Liver (tissue), 9 donors: ENCODE results near the gene SMIM5. TPM values are rescaled to one million over a fixed set of nuclear protein-coding genes. Genes with fewer than 3 reads are reported as not detected.

Experiments used
- DNase-seq: peaks from one replicate; pipeline ENCODE4 v3.0.0-alpha.2; 2017; ENCODE audit warnings: low spot score
- H3K27ac ChIP-seq, 2 donors: one replicate each; pipeline ENCODE4 v1.7.0; 2013; ENCODE audit warnings: inconsistent platforms in 2 of 2, low read length in 2 of 2, control low read depth in 1 of 2, low read depth in 1 of 2, mild to moderate bottlenecking in 1 of 2
- H3K27me3 ChIP-seq, 4 donors: one replicate each; pipeline versions ENCODE4 v1.6.1 to v1.7.0; 2013; ENCODE audit warnings: low read length in 3 of 4, inconsistent platforms in 1 of 4, mild to moderate bottlenecking in 1 of 4, moderate library complexity in 1 of 4; ENCODE audit not compliant: control insufficient read depth in 4 of 4, insufficient read depth in 4 of 4
- H3K36me3 ChIP-seq, 4 donors: one replicate each; pipeline versions ENCODE4 v1.6.1 to v1.7.0; 2013; ENCODE audit warnings: low read length in 3 of 4, mild to moderate bottlenecking in 3 of 4, low read depth in 1 of 4, moderate library complexity in 1 of 4; ENCODE audit not compliant: control insufficient read depth in 4 of 4, insufficient read depth in 3 of 4
- H3K4me1 ChIP-seq, 4 donors: one replicate each; pipeline versions ENCODE4 v1.6.1 to v1.7.0; 2013; ENCODE audit warnings: low read length in 3 of 4, mild to moderate bottlenecking in 3 of 4, moderate library complexity in 1 of 4; ENCODE audit not compliant: control insufficient read depth in 4 of 4, insufficient read depth in 4 of 4
- H3K4me3 ChIP-seq, 3 donors: one replicate each; pipeline versions ENCODE4 v1.6.1 to v1.7.0; 2013; ENCODE audit warnings: low read length in 3 of 3, control low read depth in 1 of 3, low read depth in 1 of 3, mild to moderate bottlenecking in 1 of 3
- H3K9ac ChIP-seq, 2 donors: one replicate each; pipeline ENCODE4 v1.7.0; 2013; ENCODE audit warnings: low read length in 2 of 2, mild to moderate bottlenecking in 2 of 2, moderate library complexity in 2 of 2, control low read depth in 1 of 2, low read depth in 1 of 2
- H3K9me3 ChIP-seq, 4 donors: one replicate each; pipeline versions ENCODE4 v1.6.1 to v1.7.0; 2013; ENCODE audit warnings: low read length in 3 of 4; ENCODE audit not compliant: control insufficient read depth in 4 of 4
- ATF3 ChIP-seq: IDR thresholded peaks from 2 replicates; pipeline ENCODE4 v1.6.1; 2016; ENCODE audit warnings: antibody characterized with exemption
- CTCF ChIP-seq: fragments of 150-350 bp; IDR thresholded peaks from 2 replicates; pipeline ENCODE4 v1.5.1; 2017; ENCODE audit warnings: improper control_type of control experiment, low read depth, low read length; ENCODE audit not compliant: missing input control
- EGR1 ChIP-seq, 2 donors: IDR thresholded peaks; 2 replicates each; pipeline ENCODE4 v1.6.1; 2016 to 2018; ENCODE audit warnings: antibody characterized with exemption in 2 of 2, low read depth in 2 of 2
- FOXA1 ChIP-seq: IDR thresholded peaks from 2 replicates; pipeline ENCODE4 v1.6.1; 2016; ENCODE audit warnings: antibody characterized with exemption
- FOXA2 ChIP-seq: IDR thresholded peaks from 2 replicates; pipeline ENCODE4 v1.6.1; 2016; ENCODE audit warnings: antibody characterized with exemption
- GABPA ChIP-seq, 2 donors: IDR thresholded peaks in 1 of 2; conservative IDR thresholded peaks in 1 of 2; 2 replicates each; pipeline ENCODE4 v1.6.1; 2016; ENCODE audit warnings: antibody characterized with exemption in 2 of 2, mild to moderate bottlenecking in 1 of 2, moderate library complexity in 1 of 2
- HNF4A ChIP-seq, 2 donors: conservative IDR thresholded peaks; 2 replicates each; pipeline ENCODE4 v1.6.1; 2016; ENCODE audit warnings: antibody characterized with exemption in 2 of 2, mild to moderate bottlenecking in 2 of 2
- HNF4G ChIP-seq: IDR thresholded peaks from 2 replicates; pipeline ENCODE4 v1.6.1; 2016; ENCODE audit warnings: antibody characterized with exemption
- JUND ChIP-seq, 2 donors: IDR thresholded peaks; 2 replicates each; pipeline ENCODE4 v1.6.1; 2016; ENCODE audit warnings: antibody characterized with exemption in 2 of 2
- MAX ChIP-seq: IDR thresholded peaks from 2 replicates; pipeline ENCODE4 v1.6.1; 2016; ENCODE audit warnings: antibody characterized with exemption
- NR2F2 ChIP-seq: IDR thresholded peaks from 2 replicates; pipeline ENCODE4 v1.6.1; 2016; ENCODE audit warnings: antibody characterized with exemption
- RAD21 ChIP-seq, 2 donors: IDR thresholded peaks; 2 replicates each; pipeline ENCODE4 v1.6.1; 2016; ENCODE audit warnings: antibody characterized with exemption in 2 of 2, mild to moderate bottlenecking in 2 of 2
- REST ChIP-seq: IDR thresholded peaks from 2 replicates; pipeline ENCODE4 v1.6.1; 2016; ENCODE audit warnings: antibody characterized with exemption, mild to moderate bottlenecking
- RXRA ChIP-seq, 2 donors: IDR thresholded peaks; 2 replicates each; pipeline ENCODE4 v1.6.1; 2017 to 2018; ENCODE audit warnings: antibody characterized with exemption in 2 of 2, mild to moderate bottlenecking in 1 of 2
- SP1 ChIP-seq: IDR thresholded peaks from 2 replicates; pipeline ENCODE4 v1.6.1; 2018; ENCODE audit warnings: antibody characterized with exemption, mild to moderate bottlenecking
- TAF1 ChIP-seq: conservative IDR thresholded peaks from 2 replicates; pipeline ENCODE4 v1.6.1; 2016; ENCODE audit warnings: antibody characterized with exemption, mild to moderate bottlenecking
- YY1 ChIP-seq: IDR thresholded peaks from 2 replicates; pipeline ENCODE4 v1.6.1; 2016; ENCODE audit warnings: antibody characterized with exemption, mild to moderate bottlenecking
- ZBTB33 ChIP-seq: IDR thresholded peaks from 2 replicates; pipeline ENCODE4 v1.6.1; 2016; ENCODE audit warnings: antibody characterized with exemption
- WGBS: extraction: QIAGEN DNeasy Blood & Tissue Kit; methylation state at CpG from one replicate; pipeline ENCODE4 v1.1.7; 2013; 5-methylcytosine and 5-hydroxymethylcytosine counted together
- polyA plus RNA-seq, 2 donors: library from polyadenylated mRNA; stranded (reverse) in 1 of 2; unstranded in 1 of 2; fragments of 200-250 nt in 1 of 2; fragments of >200 nt in 1 of 2; fragmentation: Nextera tagmentation in 1 of 2; extraction: Ambion mirVana in 1 of 2; gene quantifications; one replicate each; pipeline versions ENCODE4 v1.2.1 to v1.2.3, GENCODE V29; 2013 to 2015
- total RNA-seq, 2 donors: library from RNA; depleted of rRNA; stranded (reverse); fragments of >200 nt; gene quantifications; one replicate each; pipeline ENCODE4 v1.2.3, GENCODE V29; 2014
- donor health status: healthy.
- donor health status: healthy.
- donor health status: healthy.
- donor health status: healthy.
- donor health status: healthy.

Gene SMIM5
- total and polyA plus RNA-seq, 4 donors: 0.10 to 54.9 (median 0.18) TPM

GRCh38 chr17:75661531-75661930, 28.3 kb downstream of the SMIM5 start:
- Histone ChIP-seq H3K9ac (no peak overlapping the region), H3K27ac (no peak overlapping the region), H3K9me3 (no peaks in the 10 kb centered on the region), H3K4me3 (no peak overlapping the region), H3K36me3 (peaks cover 8 to 43% (median 28%) of the 10 kb centered on the region in 4 donors), H3K27me3 (no peaks in the 10 kb centered on the region), H3K4me1 (peaks cover 5 to 11% (median 10%) of the 10 kb centered on the region in 4 donors)
- DNase-seq: no peak
- TF ChIP-seq CTCF (no peak), ATF3 (no peak), TAF1 (no peak), YY1 (no peak), ZBTB33 (no peak), REST (no peak), RAD21 (IDR thresholded peaks at IDR 0.05) (no peak), FOXA1 (no peak), MAX (no peak), NR2F2 (no peak), HNF4A (conservative IDR thresholded peaks at IDR 0.05) (no peak), HNF4G (no peak), SP1 (no peak)
- WGBS: 96% methylated on average over 4 of the region's 4 CpGs

GRCh38 chr17:75662511-75662910, 29.3 kb downstream of the SMIM5 start:
- Histone ChIP-seq H3K9ac (no peak overlapping the region), H3K4me1 (peaks cover 5 to 16% (median 12%) of the 10 kb centered on the region in 4 donors), H3K36me3 (peaks cover 8 to 37% (median 28%) of the 10 kb centered on the region in 4 donors), H3K4me3 (no peak overlapping the region), H3K27ac (no peak overlapping the region), H3K27me3 (no peaks in the 10 kb centered on the region), H3K9me3 (no peaks in the 10 kb centered on the region)
- WGBS: 98% methylated on average over 9 of the region's 9 CpGs
- DNase-seq: no peak
- TF ChIP-seq ZBTB33 (no peak), NR2F2 (no peak), SP1 (no peak), RXRA (IDR thresholded peaks at IDR 0.05) (no peak), GABPA (IDR thresholded peaks at IDR 0.05 in 1 of 2, conservative IDR thresholded peaks at IDR 0.05 in 1 of 2) (no peak), RAD21 (IDR thresholded peaks at IDR 0.05) (no peak), MAX (no peak), YY1 (no peak), FOXA1 (no peak), JUND (IDR thresholded peaks at IDR 0.05) (no peak), EGR1 (IDR thresholded peaks at IDR 0.05; ENCODE audit: low read depth in 2 of 2) (no peak), CTCF (no peak), ATF3 (no peak), FOXA2 (no peak)
